Measurements from ENCODE around the gene LRRK2. TPM values are rescaled to one million over a fixed set of nuclear protein-coding genes. Genes with fewer than 3 reads are reported as not detected.

LRRK2 gene
- polyA plus RNA-seq, 4 donors: 27.7 to 32.6 (median 31.3) TPM

- no peak for DNase-seq (ENCODE audit: low read depth in 4 of 4, low spot score in 2 of 4)
Measured at GRCh38 chr12:40390980-40391379, 166.2 kb downstream of the LRRK2 start.

DNA sequence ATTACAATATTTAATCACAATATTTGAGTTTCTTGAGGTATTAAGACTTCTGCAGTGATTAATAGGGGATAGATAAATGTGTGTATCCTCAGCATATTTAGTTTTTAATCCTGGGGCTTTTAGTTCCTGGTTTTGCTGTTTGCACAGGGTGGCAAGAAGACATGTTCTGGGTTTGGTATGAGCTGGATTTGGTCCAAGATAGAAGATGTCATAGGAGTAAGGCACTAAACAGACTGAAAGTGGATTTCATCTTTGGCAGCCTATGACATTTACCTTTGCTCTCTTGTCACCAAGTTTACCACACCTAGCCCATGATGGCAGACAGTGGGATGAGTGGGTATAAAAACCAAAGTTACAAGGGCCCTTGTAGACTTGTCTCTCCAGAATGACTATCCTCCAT, 168.2 kb downstream of the LRRK2 start:
- no peak for DNase-seq (ENCODE audit: low read depth in 4 of 4, low spot score in 2 of 4)

- no peak for DNase-seq (ENCODE audit: low read depth in 4 of 4, low spot score in 2 of 4)
Measured at GRCh38 chr12:40399656-40400055, 174.9 kb downstream of the LRRK2 start.

DNA sequence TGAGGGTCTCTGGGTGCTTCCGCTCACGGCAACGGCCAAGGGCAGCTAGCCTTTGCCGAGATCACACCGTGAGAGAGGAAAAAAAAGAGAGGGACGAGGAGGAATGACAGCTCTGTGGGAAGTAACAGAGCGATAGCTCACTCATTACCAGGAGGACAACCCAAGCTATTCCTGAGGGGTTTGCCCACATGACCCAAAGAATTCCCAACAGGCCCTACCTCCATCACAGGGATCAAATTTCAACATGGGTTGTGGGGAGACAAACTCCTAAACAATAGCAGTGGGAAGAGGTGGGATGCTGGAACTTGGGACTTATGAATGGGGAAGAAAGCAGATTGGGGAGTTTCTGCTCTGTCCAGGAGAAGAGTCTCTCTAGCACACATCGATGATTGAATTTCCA, 180.6 kb downstream of the LRRK2 start:
- no peak for DNase-seq (ENCODE audit: low read depth in 4 of 4, low spot score in 2 of 4)

Other genes starting within 250 kb of the LRRK2 start
- 10 to 100 TPM; 11.8 to 16.3 (median 14.5) TPM for gene SLC2A13, start 118.9 kb upstream of the LRRK2 start, polyA plus RNA-seq (ENCODE audit: insufficient read length in 4 of 4)